Right ventricle myocardium inferior (tissue), 1 donor: ENCODE results near the gene OR5H15. TPM values are rescaled to one million over a fixed set of nuclear protein-coding genes. Genes with fewer than 3 reads are reported as not detected.
"Not testable (repeated sequence)": the region's sequence is repeated elsewhere in the genome, so short reads cannot be mapped to it uniquely, and the experiment has no call there.

Source experiments
- ATAC-seq: fragments of 200-7000 bp; cut with Tn5 transposase; one replicate; pipeline ENCODE4 v1.9.1; 2020; ENCODE audit warnings: mild to moderate bottlenecking, moderate library complexity
- DNase-seq: peaks from one replicate; pipeline ENCODE4 v3.0.0; 2021; ENCODE audit errors: missing footprints
- intact Hi-C: fragments of 100-400 bp; cut with DNase I; formaldehyde crosslinking; loops from one replicate; pipeline ENCODE4 v1.11.0; 2022
- long read RNA-seq: library from polyadenylated mRNA; unstranded; transcript quantifications from one replicate; pipeline ENCODE4 v2.0.0, GENCODE V29; 2021
- total RNA-seq: library from RNA; stranded (reverse); fragmentation: NEBNext Ultra II Directional; extraction: Animal tissue kit (Norgen Biotek cat#: 25700); gene quantifications from one replicate; pipeline ENCODE4 v1.2.1, GENCODE V29; 2021
- donor health status: DM: no; HTN: yes; CAD: no; lungs with severe emphysema.

OR5H15 gene
- not detected for total RNA-seq
- long read RNA-seq, result 0 reads

- intact Hi-C loops, result no loop called here
- ATAC-seq, result no peak
Observed at GRCh38 chr3:98166396-98166795, at the start of gene OR5H15. Gene OR5H15, plus strand, starts transcription at chr3:98166696. Its CDS starts 2,004 bp downstream, at chr3:98168700.

DNA sequence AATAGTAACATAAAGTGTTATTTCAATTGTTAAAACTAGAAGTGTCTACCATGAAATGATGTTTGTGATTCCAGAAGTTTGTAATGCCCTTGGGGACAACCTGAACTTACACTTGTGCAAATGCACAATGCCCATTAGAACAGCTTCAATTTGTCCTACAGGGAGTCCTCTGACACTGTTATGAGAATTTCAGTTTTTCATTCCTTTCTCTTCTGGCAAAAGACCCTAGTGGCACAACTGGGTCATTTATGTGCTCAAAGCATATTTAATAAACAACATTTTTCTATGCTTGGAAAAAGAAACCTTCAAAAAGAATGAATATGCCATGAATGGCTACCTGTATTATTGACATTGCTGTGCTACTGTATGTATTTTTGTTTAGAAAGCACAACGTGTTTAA is 36.1 kb upstream of the OR5H15 start, which contains the start of gene OR5H1:
TSS of gene OR5H1 (plus strand) at position 301 of the 400 bp plus-strand sequence. CDS start 1,977 bp downstream, outside the sequence.
- intact Hi-C loops, result no loop called here
- ATAC-seq (no peak), DNase-seq (no peak)

More at GRCh38 chr3:98166396-98166795, at the start of gene OR5H15:
- no peak for DNase-seq

DNA sequence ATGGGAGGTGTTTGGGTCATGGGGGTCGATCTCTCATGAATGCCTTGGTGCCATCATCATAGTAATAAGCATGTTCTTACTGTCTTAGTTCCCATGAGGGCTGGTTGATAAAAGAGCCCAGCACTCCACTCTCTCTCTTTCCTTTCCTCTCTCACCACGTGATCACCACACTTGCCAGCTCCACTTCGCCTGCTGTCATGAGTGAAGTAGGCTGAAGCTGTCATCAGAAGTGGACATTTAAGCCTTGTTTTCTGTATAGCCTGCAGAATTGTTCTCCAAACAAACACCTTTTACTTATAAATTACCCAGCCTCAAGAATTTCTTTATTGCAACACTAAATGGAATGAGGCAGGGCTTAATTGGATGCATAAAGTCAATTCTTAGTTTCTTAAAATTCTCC is 29.9 kb upstream of the OR5H15 start:
- intact Hi-C loops, result no loop called here
- DNase-seq (no peak), ATAC-seq (no peak)

GRCh38 chr3:98137826-98138557 is 28.5 kb upstream of the OR5H15 start:
- DNase-seq, intact Hi-C loops, ATAC-seq: not testable (repeated sequence)

DNA sequence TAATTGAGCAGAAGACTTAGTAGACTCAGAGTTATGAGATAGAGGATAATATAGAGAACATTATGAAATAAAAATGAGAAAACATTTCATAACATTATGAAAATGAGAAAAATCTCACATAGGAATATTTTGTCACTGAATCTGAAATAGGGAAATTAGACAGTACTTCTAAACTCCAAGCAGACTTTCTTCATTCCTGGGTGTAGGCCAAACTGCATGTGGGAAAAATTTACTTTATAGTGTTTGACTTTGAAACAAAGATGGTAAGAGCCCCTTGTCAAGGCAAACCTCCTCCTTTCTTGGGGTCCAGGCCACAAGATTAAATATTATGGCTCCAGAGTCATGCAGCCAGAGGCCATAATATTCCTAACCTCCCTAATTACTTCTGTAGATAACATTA is 26.0 kb upstream of the OR5H15 start:
- DNase-seq (no peak), ATAC-seq (no peak)
- intact Hi-C loops, result no loop called here

DNA sequence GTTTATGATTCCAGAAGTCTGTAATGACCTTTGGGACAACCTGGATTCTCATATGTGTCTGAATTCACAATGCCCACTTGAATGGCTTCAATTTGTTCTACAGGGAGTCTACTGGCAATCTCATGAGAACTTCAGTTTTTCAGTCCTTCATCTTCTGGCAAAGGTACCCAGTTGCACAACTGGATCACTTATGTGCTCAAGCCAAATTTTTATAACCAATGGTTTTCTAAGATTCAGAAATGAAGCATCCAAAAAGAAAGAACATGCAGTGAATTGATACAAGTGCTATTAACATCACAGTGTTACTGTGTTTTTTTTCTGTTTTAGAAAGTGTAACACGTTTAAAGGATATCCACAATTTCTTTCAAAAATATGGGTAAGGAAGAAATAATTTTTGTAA is 19.3 kb upstream of the OR5H15 start, which contains the start of gene OR5H14:
TSS of gene OR5H14 (plus strand) at position 301 of the 400 bp plus-strand sequence. CDS start 1,907 bp downstream, outside the sequence.
- intact Hi-C loops, result no loop called here
- ATAC-seq (no peak), DNase-seq (no peak)

GRCh38 chr3:98148751-98149150 is 17.7 kb upstream of the OR5H15 start:
- ATAC-seq, result no peak
- intact Hi-C loops, result no loop called here
- DNase-seq, result no peak

DNA sequence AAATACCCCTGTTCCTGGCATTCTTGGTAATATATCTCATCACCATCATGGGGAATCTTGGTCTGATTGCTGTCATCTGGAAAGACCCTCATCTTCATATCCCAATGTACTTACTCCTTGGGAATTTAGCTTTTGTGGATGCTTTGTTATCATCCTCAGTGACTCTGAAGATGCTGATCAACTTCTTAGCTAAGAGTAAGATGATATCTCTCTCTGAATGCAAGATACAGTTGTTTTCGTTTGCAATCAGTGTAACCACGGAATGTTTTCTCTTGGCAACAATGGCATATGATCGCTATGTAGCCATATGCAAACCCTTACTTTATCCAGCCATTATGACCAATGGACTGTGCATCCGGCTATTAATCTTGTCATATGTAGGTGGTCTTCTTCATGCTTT is 17.0 kb upstream of the OR5H15 start:
- intact Hi-C loops, ATAC-seq, DNase-seq: not testable (repeated sequence)

GRCh38 chr3:98151241-98151640 is 15.3 kb upstream of the OR5H15 start:
- ATAC-seq (no peak), DNase-seq (no peak)
- intact Hi-C loops, result no loop called here

DNA sequence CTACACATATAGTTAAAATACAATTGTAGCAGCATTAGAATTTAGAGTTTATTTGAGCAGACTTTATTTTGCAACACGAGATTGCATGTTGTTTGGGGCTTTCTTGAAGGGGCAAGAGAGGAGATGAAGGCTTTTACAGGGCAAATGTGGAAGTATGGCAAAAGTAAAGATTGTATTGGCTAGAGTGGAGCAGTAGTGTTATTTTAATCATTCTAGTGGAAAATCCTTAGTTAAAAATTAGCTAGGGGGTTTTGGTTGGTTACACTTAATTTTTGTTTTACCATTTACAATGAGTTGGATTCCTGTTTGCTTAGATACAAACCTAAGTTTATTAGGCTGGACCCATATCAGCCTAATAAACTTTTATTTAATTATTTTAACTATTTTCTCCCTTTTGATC is 4.6 kb downstream of the OR5H15 start:
- no peak for ATAC-seq
- intact Hi-C loops, result no loop called here

DNA sequence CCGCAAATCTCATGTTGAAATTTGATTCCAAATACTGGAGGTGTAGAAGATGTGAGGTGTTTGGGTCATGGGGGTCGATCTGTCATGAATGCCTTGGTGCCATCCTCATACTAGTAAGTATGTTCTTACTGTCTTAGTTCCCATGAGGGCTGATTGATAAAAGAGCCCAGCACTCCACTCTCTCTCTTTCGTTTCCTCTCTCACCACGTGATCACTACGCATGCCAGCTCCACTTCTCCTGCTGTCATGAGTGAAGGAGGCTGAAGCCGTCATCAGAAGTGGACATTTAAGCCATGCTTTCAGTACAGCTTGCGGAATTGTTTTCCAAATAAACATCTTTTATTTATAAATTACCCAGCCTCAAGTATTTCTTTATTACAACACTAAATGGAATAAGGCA is 6.1 kb downstream of the OR5H15 start:
- intact Hi-C loops, result no loop called here
- DNase-seq, result no peak
- no peak for ATAC-seq

More for the DNA sequence above, 4.6 kb downstream of the OR5H15 start:
- no peak for DNase-seq

DNA sequence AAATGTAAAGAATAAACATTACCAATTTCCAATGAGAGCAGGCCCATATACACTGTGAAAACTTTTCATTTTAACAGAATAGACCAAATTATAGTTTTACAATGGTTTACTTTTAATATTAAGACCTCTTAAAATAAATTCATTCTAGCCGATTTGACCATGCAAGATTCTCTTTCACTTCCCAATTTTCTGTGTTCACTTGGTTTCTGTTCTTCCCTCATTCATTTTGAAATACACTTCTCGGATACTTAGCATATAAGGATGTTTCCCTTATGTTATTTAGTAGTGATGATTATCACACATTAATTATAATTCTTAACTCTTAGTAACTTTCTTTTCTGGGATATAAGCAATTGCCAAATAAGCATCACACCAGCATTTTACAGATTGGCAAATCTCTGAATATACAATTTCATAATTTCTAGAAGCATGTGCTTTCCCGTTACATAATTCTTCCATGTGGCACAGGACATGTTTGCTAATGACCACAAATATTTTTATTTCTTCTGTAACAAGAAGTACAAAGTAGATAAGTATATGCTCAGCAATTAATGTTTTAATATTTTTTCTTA is 13.9 kb downstream of the OR5H15 start:
- ATAC-seq, result no peak
- no peak for DNase-seq
- intact Hi-C loops, result no loop called here

DNA sequence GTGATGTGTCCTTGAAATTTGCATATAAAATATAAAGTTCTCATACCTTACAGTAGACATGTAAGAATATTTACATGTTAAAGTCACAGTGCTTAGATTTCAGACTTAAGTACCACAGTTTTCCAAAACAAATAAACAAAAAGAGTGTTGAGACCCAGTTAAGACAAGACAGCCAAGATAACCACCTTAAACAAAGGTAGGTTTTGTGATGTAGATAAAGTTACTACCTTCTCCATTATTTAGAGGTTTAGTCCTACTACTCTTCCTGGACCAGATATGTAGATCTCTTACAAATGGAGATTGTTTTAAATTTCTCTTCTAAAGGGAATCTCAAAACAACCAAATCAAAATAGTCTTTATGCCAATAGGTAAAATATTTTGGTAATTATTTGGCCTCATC is 15.7 kb downstream of the OR5H15 start:
- DNase-seq (no peak), ATAC-seq (no peak)
- intact Hi-C loops, result no loop called here

- intact Hi-C loops, result no loop called here
- ATAC-seq (no peak), DNase-seq (no peak)
Observed at GRCh38 chr3:98185180-98185579, 18.7 kb downstream of the OR5H15 start.

DNA sequence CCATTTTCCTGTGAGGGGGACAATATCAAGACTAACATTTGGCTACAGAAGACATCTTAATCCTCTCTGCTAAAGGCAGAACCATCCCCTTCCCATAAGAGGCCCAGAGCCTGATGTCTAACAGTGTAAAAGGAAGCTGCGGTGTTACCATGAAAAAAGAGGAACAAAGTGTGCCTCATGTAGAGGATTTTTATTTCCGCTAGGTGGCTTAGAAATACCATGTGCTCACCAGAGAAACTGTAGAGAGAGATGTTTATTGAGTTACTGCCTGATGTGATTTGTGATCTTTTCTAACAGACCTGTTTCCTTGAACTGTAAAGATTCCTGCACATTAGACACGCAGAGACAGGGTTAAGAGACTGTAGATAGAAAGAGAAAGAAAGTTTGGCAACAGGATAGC is 22.0 kb downstream of the OR5H15 start:
- intact Hi-C loops, result no loop called here
- no peak for DNase-seq
- ATAC-seq, result no peak

DNA sequence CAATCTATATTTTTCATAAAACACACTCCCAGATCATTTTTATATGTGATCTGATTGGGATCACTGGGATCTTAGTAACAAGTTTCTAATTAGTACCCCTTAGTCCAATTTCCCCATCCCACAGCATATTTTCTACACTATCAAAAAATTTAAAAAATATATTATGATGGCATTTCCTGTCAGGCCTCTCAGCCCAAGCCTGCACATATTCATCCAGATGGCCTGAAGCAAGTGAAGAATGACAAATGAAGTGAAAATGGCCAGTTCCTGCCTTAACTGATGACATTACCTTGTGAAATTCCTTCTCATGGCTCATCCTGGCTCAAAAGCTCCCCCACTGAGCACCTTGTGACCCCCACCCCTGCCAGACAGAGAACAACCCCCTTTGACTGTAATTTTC is 24.4 kb downstream of the OR5H15 start:
- DNase-seq, intact Hi-C loops, ATAC-seq: not testable (repeated sequence)

- intact Hi-C loops, ATAC-seq, DNase-seq: not testable (repeated sequence)
Observed at GRCh38 chr3:98196293-98196692, 29.8 kb downstream of the OR5H15 start.

DNA sequence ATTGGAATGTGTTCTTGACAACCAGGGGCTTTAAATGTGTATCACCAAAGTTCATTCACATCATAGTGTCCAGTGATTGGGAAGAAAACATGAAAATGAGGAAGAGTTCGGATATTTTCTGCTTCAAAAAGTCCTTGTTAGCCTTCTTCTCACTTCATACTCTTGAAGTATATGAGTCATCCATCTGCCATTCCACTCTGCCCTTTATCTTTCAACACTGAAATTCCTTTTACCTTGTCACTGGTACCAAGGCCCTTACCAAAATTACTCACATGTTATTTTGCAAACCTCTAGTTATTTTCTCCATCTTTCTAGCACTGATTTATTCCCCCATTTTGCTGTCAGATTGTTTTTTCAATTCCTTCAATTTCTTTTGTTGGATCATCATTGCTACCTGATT is 32.5 kb downstream of the OR5H15 start:
- intact Hi-C loops, result no loop called here
- DNase-seq, result no peak
- ATAC-seq, result no peak

- intact Hi-C loops, result no loop called here
- ATAC-seq (no peak), DNase-seq (no peak)
Observed at GRCh38 chr3:98209244-98209643, 42.7 kb downstream of the OR5H15 start.

GRCh38 chr3:98213276-98213675 is 46.8 kb downstream of the OR5H15 start:
- DNase-seq (no peak), ATAC-seq (no peak)
- intact Hi-C loops, result no loop called here
